ENCODE results near the gene ESRRA.

DNA sequence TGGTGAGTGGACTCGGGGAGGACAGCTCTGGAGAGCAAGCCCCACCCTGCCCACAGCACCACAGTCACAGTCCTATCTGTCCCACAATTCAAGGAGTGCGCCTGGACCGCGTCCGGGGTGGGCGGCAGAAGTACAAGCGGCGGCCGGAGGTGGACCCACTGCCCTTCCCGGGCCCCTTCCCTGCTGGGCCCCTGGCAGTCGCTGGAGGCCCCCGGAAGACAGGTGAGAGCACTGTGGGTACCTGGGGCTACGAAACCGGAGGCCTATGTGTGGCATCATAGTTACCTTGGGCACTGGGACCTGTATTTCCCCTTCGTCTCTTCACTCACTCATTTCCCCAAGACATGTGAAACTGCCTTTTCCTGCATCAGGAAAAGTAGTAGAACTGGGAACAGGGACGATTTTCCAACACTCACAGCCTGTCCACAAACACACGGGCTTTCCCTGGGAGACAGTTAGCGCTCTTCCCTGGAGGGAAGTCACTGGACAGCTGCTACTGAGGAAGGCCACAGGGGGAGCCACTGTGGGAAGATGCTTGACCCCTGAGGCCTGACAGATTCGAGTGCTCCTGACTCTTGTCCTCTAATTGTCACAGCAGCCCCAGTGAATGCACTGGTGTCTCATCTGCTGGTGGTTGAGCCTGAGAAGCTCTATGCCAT, 9.0 kb downstream of the ESRRA start:
- TF ChIP-seq POLR2A (IDR thresholded peaks at IDR 0.05) (no peak), POLR2AphosphoS5 (IDR thresholded peaks at IDR 0.05) (no peak)
- TF ChIP-seq, protein P1, sequence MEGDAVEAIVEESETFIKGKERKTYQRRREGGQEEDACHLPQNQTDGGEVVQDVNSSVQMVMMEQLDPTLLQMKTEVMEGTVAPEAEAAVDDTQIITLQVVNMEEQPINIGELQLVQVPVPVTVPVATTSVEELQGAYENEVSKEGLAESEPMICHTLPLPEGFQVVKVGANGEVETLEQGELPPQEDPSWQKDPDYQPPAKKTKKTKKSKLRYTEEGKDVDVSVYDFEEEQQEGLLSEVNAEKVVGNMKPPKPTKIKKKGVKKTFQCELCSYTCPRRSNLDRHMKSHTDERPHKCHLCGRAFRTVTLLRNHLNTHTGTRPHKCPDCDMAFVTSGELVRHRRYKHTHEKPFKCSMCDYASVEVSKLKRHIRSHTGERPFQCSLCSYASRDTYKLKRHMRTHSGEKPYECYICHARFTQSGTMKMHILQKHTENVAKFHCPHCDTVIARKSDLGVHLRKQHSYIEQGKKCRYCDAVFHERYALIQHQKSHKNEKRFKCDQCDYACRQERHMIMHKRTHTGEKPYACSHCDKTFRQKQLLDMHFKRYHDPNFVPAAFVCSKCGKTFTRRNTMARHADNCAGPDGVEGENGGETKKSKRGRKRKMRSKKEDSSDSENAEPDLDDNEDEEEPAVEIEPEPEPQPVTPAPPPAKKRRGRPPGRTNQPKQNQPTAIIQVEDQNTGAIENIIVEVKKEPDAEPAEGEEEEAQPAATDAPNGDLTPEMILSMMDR (IDR thresholded peaks at IDR 0.05) = no peak

Data from stomach (tissue), 4 donors.